ENCODE results near the gene TEAD4.

Gene TEAD4

GRCh38 chr12:3085341-3086139, 126.3 kb downstream of the TEAD4 start:
- no peak for DNase-seq

DNA sequence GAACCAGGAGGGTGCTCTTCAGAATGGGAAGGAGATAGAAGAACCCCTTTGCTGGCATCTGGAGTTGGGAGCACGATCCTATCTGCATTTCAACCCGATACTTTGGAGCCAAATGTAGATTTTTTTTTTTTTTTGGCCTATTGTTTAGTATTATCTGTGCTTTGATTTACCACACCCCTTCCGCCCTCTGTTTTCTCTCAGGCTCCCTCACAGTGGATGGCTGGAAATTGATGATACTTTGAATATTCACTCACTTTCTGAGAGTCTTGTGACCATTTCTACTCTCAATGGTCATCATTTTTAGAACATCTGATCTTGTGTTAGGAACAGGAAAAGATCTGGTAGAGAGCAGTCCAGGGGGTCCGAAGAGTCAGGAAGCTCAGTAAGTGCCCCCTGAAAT, 127.0 kb downstream of the TEAD4 start:
- no peak for DNase-seq

GRCh38 chr12:3086729-3087323, 127.6 kb downstream of the TEAD4 start:
- no peak for DNase-seq

GRCh38 chr12:3087758-3088650, 128.8 kb downstream of the TEAD4 start:
- DNase-seq = no peak

- DNase-seq = no peak
These were observed 130.4 kb downstream of the TEAD4 start for GRCh38 chr12:3089588-3089987.

Measured in CD4-positive, alpha-beta T cell treated with Interleukin-4 for 1 hour (primary cell).